ENCODE measurements around the gene CDK1. TPM values are rescaled to one million over a fixed set of nuclear protein-coding genes. Genes with fewer than 3 reads are reported as not detected.

CDK1 gene
- polyA plus RNA-seq (ENCODE audit: low read depth in 6 of 6), result 1 to 10 TPM in 1 of 6 donors, under 1 TPM in 3, not detected in 2; 0.20 to 1.6 (median 0.32) TPM

DNA sequence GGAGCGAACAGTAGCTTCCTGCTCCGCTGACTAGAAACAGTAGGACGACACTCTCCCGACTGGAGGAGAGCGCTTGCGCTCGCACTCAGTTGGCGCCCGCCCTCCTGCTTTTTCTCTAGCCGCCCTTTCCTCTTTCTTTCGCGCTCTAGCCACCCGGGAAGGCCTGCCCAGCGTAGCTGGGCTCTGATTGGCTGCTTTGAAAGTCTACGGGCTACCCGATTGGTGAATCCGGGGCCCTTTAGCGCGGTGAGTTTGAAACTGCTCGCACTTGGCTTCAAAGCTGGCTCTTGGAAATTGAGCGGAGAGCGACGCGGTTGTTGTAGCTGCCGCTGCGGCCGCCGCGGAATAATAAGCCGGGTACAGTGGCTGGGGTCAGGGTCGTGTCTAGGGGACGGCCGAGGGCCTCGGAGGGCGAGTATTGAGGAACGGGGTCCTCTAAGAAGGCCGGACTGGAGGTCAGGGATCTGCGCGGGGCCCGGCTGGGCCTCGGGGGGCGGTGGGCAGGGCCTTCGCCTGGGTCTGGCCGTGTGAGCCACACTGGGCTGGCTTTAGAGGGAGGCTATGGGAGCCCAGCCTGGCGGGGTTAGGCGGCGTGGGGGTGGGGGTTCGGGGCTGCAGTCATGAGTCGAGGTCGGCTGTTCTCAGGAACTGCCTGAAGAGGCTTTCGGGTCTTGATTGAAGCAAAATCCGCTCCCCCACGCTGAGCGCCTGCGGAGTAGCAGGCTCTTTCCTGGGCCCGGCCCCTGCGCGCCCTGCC, at the start of gene CDK1:
TSS of gene CDK1 (plus strand) at position 265 of the 757 bp plus-strand sequence. CDS start 1,688 bp downstream, outside the sequence.
- Mint-ChIP-seq H3K4me3 (peak within 1 kb of the TSS; percentile 89 to 100 (median 98)), H3K27ac (peak within 1 kb of the TSS in 5 of 6 donors; percentile 10 to 87 (median 84)), H3K36me3 (no peaks in the 10 kb centered on the region), H3K27me3 (peaks cover 0 to 3% (median 0%) of the 10 kb centered on the region in 3 donors), H3K4me1 (peaks cover 6 to 7% (median 6%) of the 10 kb centered on the region in 3 donors), H3K9me3 (peaks cover 0 to 2% (median 0%) of the 10 kb centered on the region in 7 donors)
- ATAC-seq (ENCODE audit: low read depth in 2 of 2), result peak; percentile 96
- DNase-seq, result peak; percentile 93

DNA sequence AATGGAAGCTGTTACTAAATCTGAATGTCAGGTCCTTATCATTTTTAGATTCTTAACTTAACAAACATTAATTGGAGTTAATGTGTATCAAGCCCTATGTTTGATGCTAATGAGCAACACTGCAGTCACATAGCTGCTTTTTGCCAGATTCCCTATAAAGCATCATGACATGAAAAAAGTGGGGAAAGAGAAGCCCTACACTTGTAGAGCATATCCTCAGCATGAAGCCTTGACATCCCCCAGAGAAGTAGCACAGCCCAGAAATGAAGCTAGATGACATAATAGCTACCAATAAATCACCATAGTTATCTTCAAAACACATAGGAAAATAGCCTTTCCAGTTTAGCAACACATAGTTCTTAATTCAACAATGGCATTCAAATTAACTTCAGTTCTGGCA, 49.2 kb upstream of the CDK1 start:
- Mint-ChIP-seq H3K27ac (peak overlapping the region in 2 of 6 donors; percentile 3 to 15), H3K4me1 (peaks cover 22 to 33% (median 26%) of the 10 kb centered on the region in 3 donors), H3K4me3 (no peak overlapping the region), H3K9me3 (no peaks in the 10 kb centered on the region), H3K27me3 (peaks cover 3 to 18% (median 12%) of the 10 kb centered on the region in 3 donors), H3K36me3 (no peaks in the 10 kb centered on the region)
- DNase-seq, result no peak
- no peak for ATAC-seq (ENCODE audit: low read depth in 2 of 2)

DNA sequence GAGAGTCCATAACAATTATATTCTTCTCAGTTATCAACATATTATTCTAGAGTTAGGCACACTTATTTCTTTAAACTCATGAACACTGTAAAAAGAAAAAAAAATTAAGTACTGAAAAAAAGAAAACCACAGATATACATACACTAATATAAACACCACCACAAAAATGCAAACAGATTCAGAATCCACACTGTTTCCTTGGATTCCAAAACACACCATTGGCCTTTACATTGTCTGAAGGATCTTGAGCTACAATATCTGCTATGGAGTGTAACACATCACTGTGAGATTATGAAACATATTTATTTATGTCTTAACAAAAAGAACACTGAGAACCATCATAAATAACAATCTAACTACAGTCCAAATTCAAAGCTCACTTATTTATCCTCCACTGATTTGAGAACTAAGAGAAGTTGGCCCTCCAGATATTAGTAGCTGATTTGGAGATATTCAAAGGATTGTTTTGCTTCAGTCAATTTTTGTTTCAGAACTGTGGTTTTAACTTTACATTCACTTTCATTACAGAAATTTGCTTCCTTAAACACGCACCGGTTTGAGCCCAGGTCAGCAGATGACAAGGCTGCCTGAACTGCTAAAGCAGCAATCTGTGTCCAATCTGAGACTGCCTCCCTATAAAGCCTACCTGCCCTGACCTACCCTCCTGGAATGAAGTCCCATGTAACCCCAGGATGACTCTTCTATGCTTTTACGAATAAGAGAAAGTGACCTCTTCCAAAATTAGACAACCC, 47.0 kb upstream of the CDK1 start:
- H3K9me3 Mint-ChIP-seq, result no peaks in the 10 kb centered on the region
- ATAC-seq (ENCODE audit: low read depth in 2 of 2) (peak; percentile 56 to 61), DNase-seq (peak; percentile 43)
- H3K27me3 Mint-ChIP-seq, result peaks cover 0 to 5% (median 0%) of the 10 kb centered on the region in 3 donors
- H3K4me3 Mint-ChIP-seq, result peak overlapping the region; percentile 91 to 96 (median 96)
- H3K27ac Mint-ChIP-seq, result peak overlapping the region in 5 of 6 donors; percentile 15 to 85 (median 57)
- no peaks in the 10 kb centered on the region for H3K36me3 Mint-ChIP-seq
- peaks cover 22 to 33% (median 26%) of the 10 kb centered on the region in 3 donors for H3K4me1 Mint-ChIP-seq

DNA sequence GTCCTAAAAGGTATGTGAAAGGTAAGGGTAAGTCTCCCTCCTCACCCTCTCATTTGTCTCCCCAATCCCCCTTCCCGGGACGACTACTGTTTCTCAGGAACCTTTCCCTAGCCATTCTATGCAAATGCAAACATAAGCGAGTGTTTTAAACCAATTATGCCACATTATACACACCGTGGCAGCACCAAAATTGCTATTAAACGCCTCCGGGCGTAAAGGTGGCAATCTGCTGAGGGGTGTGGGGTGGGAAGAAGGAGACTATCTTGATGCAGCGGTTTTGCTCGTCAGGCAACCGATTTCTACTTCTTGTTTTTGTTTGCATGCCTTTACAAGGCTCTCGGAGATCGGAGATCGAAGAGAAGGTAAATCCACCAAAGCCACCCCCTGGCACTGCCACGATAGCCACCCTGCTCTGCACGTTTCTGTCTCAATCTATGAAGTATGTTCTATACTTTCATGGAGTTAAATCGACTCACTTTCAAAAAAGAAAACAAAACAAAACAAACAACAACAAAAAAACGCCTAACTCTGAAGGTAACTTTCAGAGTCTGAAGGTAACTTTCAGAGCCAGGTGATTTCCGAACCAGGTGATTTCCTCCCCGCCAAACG, 46.0 kb upstream of the CDK1 start:
- peak overlapping the region; percentile 5 to 85 (median 77) for H3K27ac Mint-ChIP-seq
- DNase-seq (peak; percentile 25), ATAC-seq (ENCODE audit: low read depth in 2 of 2) (peak; percentile 51 to 61)
- H3K4me1 Mint-ChIP-seq, result peaks cover 22 to 33% (median 26%) of the 10 kb centered on the region in 3 donors
- peak overlapping the region; percentile 91 to 96 (median 96) for H3K4me3 Mint-ChIP-seq
- H3K9me3 Mint-ChIP-seq, result no peaks in the 10 kb centered on the region
- no peaks in the 10 kb centered on the region for H3K27me3 Mint-ChIP-seq
- H3K36me3 Mint-ChIP-seq, result no peaks in the 10 kb centered on the region

DNA sequence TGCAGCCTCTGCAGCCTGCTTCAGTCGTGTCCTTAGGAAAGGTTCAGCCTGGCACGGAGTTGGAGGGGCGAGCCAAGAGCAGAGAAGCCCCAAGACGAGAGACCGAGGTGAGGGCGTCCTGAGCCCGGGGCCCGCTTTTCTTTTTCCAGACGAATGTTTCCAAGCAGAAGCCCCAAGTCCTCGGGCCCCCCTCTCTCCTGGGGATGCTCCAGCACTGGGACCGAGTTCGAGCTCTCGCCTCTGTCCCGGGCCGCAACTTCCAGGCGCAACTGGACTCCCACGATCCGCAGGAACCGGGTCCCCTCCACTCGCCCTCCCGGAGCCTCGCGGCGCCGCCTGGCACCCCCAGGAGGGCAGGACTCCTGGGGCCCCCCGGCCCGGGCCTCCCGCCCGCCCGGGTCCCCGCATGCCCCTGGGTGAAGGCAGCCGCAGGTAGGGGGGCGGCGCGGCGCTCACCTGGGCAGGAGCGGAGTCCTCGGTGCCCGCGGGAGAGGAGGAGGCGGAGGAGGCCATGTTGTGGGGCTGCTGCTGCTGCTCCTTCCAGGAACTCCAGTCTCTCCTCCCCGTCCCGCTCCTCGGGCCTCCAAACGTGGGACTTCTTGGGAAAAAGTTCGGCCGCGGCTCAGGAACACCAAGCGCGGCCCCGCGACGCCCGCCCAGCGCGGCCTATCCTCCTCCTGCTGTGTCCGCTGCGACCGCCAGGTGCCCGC, 45.3 kb upstream of the CDK1 start:
- peak; percentile 76 to 77 for ATAC-seq (ENCODE audit: low read depth in 2 of 2)
- no peaks in the 10 kb centered on the region for H3K27me3 Mint-ChIP-seq
- no peaks in the 10 kb centered on the region for H3K36me3 Mint-ChIP-seq
- DNase-seq, result peak; percentile 47
- peak overlapping the region; percentile 91 to 96 (median 96) for H3K4me3 Mint-ChIP-seq
- peak overlapping the region in 5 of 6 donors; percentile 71 to 85 (median 83) for H3K27ac Mint-ChIP-seq
- H3K4me1 Mint-ChIP-seq, result peaks cover 22 to 29% (median 26%) of the 10 kb centered on the region in 3 donors
- H3K9me3 Mint-ChIP-seq, result no peaks in the 10 kb centered on the region

DNA sequence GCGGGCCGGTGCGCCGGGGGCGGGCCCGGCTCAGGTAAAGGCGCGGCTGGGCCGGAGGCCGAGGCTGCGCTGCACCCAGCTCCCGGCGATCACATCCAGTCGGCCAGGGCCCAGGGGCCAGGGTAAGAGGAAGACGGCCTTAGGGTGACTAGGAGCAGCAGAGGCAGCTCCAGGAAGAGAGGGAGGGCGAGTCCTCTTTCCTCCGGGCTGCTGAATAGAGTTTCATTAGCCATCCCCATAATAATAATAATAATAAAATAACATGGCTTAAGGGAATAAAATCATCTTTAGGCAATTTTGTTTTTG, 44.8 kb upstream of the CDK1 start:
- ATAC-seq (ENCODE audit: low read depth in 2 of 2) (no peak), DNase-seq (no peak)
- Mint-ChIP-seq H3K36me3 (no peaks in the 10 kb centered on the region), H3K9me3 (no peaks in the 10 kb centered on the region), H3K4me1 (peaks cover 22 to 26% (median 26%) of the 10 kb centered on the region in 3 donors), H3K27ac (no peak overlapping the region), H3K4me3 (peak overlapping the region in 6 of 8 donors; percentile 70 to 94 (median 84)), H3K27me3 (no peaks in the 10 kb centered on the region)

DNA sequence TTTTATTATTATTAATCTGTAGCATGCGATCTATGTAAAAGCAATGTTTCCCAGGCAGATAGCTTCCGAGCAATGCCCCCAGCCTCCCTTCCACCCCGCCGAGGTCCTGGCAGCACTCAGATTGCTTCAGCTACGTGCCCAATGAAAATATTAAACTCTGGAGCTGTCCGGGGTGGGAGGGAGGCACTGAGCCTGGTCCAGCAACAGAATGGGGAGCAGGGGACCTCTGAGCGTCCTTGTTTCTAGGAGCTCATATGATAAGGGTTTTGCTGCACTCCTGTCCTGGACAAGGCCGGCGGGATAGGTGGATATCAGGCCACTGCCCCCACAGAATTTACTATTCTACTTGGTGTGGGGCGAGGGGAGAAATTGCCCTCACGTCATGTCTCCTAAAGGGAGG, 44.5 kb upstream of the CDK1 start:
- Mint-ChIP-seq H3K27ac (no peak overlapping the region), H3K36me3 (no peaks in the 10 kb centered on the region)
- DNase-seq, result no peak

DNA sequence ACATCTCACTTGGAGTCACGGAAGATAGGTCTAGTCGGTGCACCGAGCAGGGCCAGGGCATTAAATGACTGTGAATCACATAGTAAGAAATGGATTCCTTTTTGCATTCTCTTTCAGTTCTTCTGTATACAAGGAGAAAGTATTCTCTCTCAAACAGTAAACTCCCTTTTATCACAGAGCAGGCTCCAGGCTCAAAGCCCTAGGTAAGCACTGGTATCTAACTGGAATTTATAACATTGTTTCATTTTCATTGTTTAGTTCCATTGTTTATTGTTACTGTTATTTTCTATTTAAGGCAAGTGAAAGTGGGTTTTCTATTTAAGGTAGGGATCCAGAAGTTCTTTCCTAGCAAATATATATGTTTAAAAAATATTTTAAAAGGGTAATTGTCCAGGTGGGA, 44.1 kb upstream of the CDK1 start:
- Mint-ChIP-seq H3K27me3 (no peaks in the 10 kb centered on the region), H3K36me3 (no peaks in the 10 kb centered on the region), H3K27ac (no peak overlapping the region), H3K9me3 (no peaks in the 10 kb centered on the region), H3K4me3 (peak overlapping the region in 5 of 8 donors; percentile 39 to 91 (median 80)), H3K4me1 (peaks cover 20 to 24% (median 22%) of the 10 kb centered on the region in 3 donors)
- ATAC-seq (ENCODE audit: low read depth in 2 of 2) (no peak), DNase-seq (no peak)

More for the DNA sequence above, 44.5 kb upstream of the CDK1 start:
- Mint-ChIP-seq H3K4me1 (peaks cover 22 to 26% (median 26%) of the 10 kb centered on the region in 3 donors), H3K4me3 (peak overlapping the region in 7 of 8 donors; percentile 6 to 91 (median 51)), H3K9me3 (no peaks in the 10 kb centered on the region), H3K27me3 (no peaks in the 10 kb centered on the region)
- no peak for ATAC-seq (ENCODE audit: low read depth in 2 of 2)

DNA sequence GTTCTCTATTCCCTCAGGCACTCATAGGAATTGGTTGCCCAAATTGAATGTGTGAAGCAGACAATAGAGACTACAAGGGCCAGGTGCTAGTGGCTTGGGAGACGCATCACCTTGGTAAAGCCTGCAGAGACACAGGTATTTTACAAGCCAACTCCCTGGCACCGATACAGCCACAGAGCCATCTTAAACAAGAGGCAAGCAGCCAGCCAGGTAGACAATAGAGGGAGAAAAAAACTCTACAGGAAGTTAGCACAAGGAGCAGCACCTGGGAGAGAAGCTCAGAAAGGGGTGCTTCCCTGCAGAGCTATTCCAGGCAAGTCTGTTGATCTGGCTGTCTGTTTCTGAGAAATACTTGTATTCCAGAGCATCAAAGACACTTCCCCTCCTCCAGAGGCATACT, 43.0 kb upstream of the CDK1 start:
- Mint-ChIP-seq H3K27ac (no peak overlapping the region), H3K4me3 (no peak overlapping the region), H3K9me3 (no peaks in the 10 kb centered on the region), H3K36me3 (no peaks in the 10 kb centered on the region), H3K27me3 (peaks cover 0 to 4% (median 0%) of the 10 kb centered on the region in 3 donors), H3K4me1 (peaks cover 14 to 17% (median 17%) of the 10 kb centered on the region in 3 donors)
- DNase-seq, result no peak
- ATAC-seq (ENCODE audit: low read depth in 2 of 2), result no peak

DNA sequence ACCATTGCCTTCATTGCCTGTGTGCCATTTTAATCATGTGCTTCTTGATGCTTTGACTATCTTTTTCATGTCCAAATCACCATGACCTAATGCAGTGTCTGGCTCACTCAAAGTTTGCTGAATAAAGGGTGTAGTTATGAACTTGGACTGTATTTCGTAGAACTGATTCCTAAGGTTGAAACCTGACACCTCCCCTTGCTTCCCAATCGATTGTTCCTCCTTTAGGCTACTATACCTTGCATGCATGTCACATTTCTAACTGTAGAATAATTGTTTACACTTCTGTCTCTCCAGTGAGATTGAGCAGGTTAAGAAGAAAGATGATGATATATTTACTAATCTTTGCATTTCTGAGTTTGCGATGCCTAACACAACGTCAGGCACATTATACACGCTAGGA, 41.0 kb upstream of the CDK1 start:
- Mint-ChIP-seq H3K4me3 (no peak overlapping the region), H3K36me3 (no peaks in the 10 kb centered on the region), H3K27me3 (peaks cover 8 to 15% (median 10%) of the 10 kb centered on the region in 3 donors), H3K4me1 (peaks cover 3 to 4% (median 4%) of the 10 kb centered on the region in 3 donors), H3K9me3 (no peaks in the 10 kb centered on the region), H3K27ac (no peak overlapping the region)
- no peak for ATAC-seq (ENCODE audit: low read depth in 2 of 2)
- no peak for DNase-seq

DNA sequence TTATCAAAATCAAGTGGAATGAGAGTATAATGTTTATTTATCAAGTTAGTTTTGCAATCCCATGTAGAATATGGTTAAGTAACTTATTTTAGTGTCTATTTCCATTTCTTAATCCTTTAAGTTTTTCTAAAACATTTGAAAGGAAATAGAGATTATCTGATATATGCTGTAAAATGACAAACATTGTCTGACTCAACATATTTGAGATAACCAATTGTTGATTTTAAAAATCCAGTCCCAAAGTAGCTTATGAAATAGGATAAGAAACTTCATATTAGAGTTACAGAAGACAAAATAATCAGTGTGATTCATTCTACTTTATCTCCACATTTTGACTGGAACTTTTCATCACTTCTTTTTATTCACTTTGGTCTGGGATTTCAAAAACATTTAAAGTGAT, 38.7 kb upstream of the CDK1 start:
- peaks cover 14 to 25% (median 19%) of the 10 kb centered on the region in 3 donors for H3K27me3 Mint-ChIP-seq
- DNase-seq (no peak), ATAC-seq (ENCODE audit: low read depth in 2 of 2) (no peak)
- H3K27ac Mint-ChIP-seq, result no peak overlapping the region
- H3K4me1 Mint-ChIP-seq, result no peaks in the 10 kb centered on the region
- H3K36me3 Mint-ChIP-seq, result no peaks in the 10 kb centered on the region
- no peak overlapping the region for H3K4me3 Mint-ChIP-seq
- no peaks in the 10 kb centered on the region for H3K9me3 Mint-ChIP-seq

DNA sequence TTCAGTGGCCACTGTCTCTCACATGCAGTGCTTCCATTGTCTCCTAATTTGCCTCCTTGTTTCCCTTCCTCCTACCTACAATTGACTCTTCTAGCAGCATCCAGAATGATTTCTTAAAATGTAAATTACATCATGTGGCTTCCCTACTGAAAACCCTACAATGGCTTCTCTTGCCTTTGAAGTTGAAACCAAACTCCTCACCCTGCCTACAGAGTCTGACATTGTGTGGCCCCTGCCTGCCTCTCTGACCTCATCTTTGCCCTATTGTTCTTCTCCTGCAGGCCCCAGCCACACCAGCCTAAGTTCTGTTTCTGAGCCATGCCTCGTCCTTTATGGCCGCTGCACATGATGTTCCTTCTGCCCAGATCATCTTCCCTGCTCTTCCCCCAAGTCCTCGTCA, 35.8 kb upstream of the CDK1 start:
- DNase-seq, result no peak
- no peaks in the 10 kb centered on the region for H3K4me1 Mint-ChIP-seq
- H3K36me3 Mint-ChIP-seq, result no peaks in the 10 kb centered on the region
- no peak overlapping the region for H3K27ac Mint-ChIP-seq
- peaks cover 27 to 34% (median 32%) of the 10 kb centered on the region in 3 donors for H3K27me3 Mint-ChIP-seq
- no peak for ATAC-seq (ENCODE audit: low read depth in 2 of 2)
- H3K4me3 Mint-ChIP-seq, result no peak overlapping the region
- no peaks in the 10 kb centered on the region for H3K9me3 Mint-ChIP-seq
